PC-9 (cell line): ENCODE measurements around the gene HDAC7. TPM values are rescaled to one million over a fixed set of nuclear protein-coding genes. Genes with fewer than 3 reads are reported as not detected.

ENCODE experiments used
- BruUV-seq: library from RNA; stranded (reverse); fragments of 400-500 nt; replicated peaks from 2 replicates; lab custom pipeline; 2021; lab: Mats Ljungman, UMichigan
- CTCF ChIA-PET: fragments of 300-600 bp; sonication (Branson Sonifier 250); formaldehyde crosslinking; loops from one replicate; lab custom pipeline; 2022; ENCODE audit warnings: antibody characterized with exemption; lab: Charles Lee
- POLR2A ChIA-PET: fragments of 300-600 bp; sonication (Branson Sonifier 250); formaldehyde crosslinking; loops from one replicate; lab custom pipeline; 2022; ENCODE audit warnings: antibody characterized with exemption; ENCODE audit not compliant: unreplicated experiment; lab: Charles Lee
- DNase-seq, 2 experiments: peaks; one replicate each; pipeline versions ENCODE4 v3.0.0 to v3.0.0-alpha.2; 2015 to 2022; ENCODE audit warnings: mixed read lengths in 1 of 2
- H2AFZ ChIP-seq: fragments of 200-600 bp; sonication (generic); 2 replicates; pipeline ENCODE4 v1.8.1; 2017; ENCODE audit warnings: antibody characterized with exemption
- H3F3A ChIP-seq: fragments of 200-600 bp; sonication (generic); 2 replicates; pipeline ENCODE4 v1.8.1; 2017; ENCODE audit warnings: antibody characterized with exemption, mild to moderate bottlenecking, low read depth; ENCODE audit not compliant: insufficient read depth
- H3K27ac ChIP-seq: fragments of 200-600 bp; sonication (generic); 2 replicates; pipeline ENCODE4 v1.6.1; 2016; ENCODE audit warnings: mixed run types
- H3K27me3 ChIP-seq: fragments of 200-600 bp; sonication (generic); 2 replicates; pipeline ENCODE4 v1.6.1; 2016; ENCODE audit warnings: low read depth, mixed run types; ENCODE audit not compliant: insufficient read depth
- H3K36me3 ChIP-seq: fragments of 200-600 bp; sonication (generic); 2 replicates; pipeline ENCODE4 v1.6.1; 2016; ENCODE audit warnings: low read depth, mixed run types
- H3K4me1 ChIP-seq: fragments of 200-600 bp; sonication (generic); replicated peaks from 2 replicates; pipeline ENCODE4 v1.6.1; 2016; ENCODE audit warnings: mixed run types; ENCODE audit not compliant: insufficient read depth
- H3K4me2 ChIP-seq: fragments of 200-600 bp; sonication (generic); 2 replicates; pipeline ENCODE4 v1.6.1; 2017; ENCODE audit warnings: mixed run types
- H3K4me3 ChIP-seq: fragments of 200-600 bp; sonication (generic); 2 replicates; pipeline ENCODE4 v1.6.1; 2016; ENCODE audit warnings: mixed run types
- H3K79me2 ChIP-seq: fragments of 200-600 bp; sonication (generic); 2 replicates; pipeline ENCODE4 v1.6.1; 2017; ENCODE audit warnings: low read depth, mixed run types
- H3K9me2 ChIP-seq: fragments of 200-600 bp; sonication (generic); 2 replicates; pipeline ENCODE4 v1.8.1; 2017; ENCODE audit warnings: mild to moderate bottlenecking; ENCODE audit not compliant: insufficient read depth
- H3K9me3 ChIP-seq: fragments of 200-600 bp; sonication (generic); 2 replicates; pipeline ENCODE4 v1.8.1; 2016; ENCODE audit warnings: low read depth; ENCODE audit not compliant: insufficient read depth
- H4K20me1 ChIP-seq: fragments of 200-600 bp; sonication (generic); 2 replicates; pipeline ENCODE4 v1.8.1; 2017; ENCODE audit not compliant: insufficient read depth
- EZH2 ChIP-seq: fragments of 200-600 bp; sonication (generic); IDR thresholded peaks from 2 replicates; pipeline ENCODE4 v1.8.0; 2017; ENCODE audit warnings: antibody characterized with exemption, low read depth
- intact Hi-C: fragments of 100-400 bp; cut with micrococcal nuclease; formaldehyde crosslinking; loops from one replicate; pipeline ENCODE4 v1.10.0; 2022; ENCODE audit not compliant: unreplicated experiment
- total RNA-seq: library from RNA; stranded (reverse); gene quantifications from 2 replicates; pipeline ENCODE4 v1.2.3, GENCODE V29; 2021
- TF ChIP-seq, protein P1 (sequence below): fragments of 200-600 bp; sonication (generic); conservative IDR thresholded peaks from 2 replicates; pipeline ENCODE4 v1.6.1; 2017; ENCODE audit warnings: mixed run types, antibody characterized with exemption, mild to moderate bottlenecking, moderate library complexity

The HDAC7 gene
- total RNA-seq, 1 experiment from 2014 or later: 106 TPM

DNA sequence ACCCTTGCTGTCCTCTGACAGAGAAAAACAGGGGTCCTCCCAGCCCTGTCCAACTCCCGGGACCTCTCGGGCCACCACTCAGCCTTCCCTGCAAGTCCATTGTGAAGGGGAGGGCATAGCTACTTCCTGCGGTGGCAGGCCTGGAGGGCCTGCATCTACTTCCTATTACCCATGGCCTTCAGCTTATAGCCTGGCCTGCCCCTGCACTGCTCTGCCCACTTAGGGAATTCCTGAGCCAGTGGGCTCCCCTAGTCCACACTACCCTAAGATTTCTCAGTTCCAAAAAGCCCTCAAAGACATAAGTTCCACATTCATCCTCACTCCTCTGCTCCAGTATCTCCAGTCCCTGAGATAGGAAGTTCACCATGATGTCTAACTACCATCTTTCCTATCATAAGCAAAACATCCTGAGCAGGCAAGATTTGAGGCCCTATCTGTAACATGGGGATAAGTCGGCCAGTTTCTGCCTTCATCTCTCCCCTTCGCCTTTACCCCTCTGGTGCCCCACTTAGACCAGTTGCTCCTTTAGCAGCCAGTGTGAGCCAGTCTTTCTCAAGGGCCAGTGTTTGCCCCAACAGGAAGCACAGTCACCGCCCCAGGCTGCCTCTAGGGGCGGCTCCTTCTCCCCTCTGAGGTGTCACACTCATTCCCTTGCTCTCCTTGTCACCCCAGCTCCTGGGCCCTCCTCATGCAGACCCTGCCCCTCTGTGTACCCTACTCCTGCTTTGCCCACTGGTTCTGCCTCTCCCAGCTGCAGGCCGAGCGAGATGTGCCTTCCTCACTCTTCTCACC, 10.9 kb downstream of the HDAC7 start:
- Histone ChIP-seq H3K9me2 (no peaks in the 10 kb centered on the region), H3K27me3 (no peaks in the 10 kb centered on the region), H2AFZ (no peak overlapping the region), H3K36me3 (peaks cover 7% of the 10 kb centered on the region; the same call in 1 of the 2 replicates), H4K20me1 (peaks cover 40% of the 10 kb centered on the region), H3K79me2 (peaks cover 73% of the 10 kb centered on the region), H3K4me3 (no peak overlapping the region), H3K4me2 (no peak overlapping the region), H3K4me1 (peaks cover 21% of the 10 kb centered on the region), H3F3A (peaks cover 13% of the 10 kb centered on the region; the same call in 1 of the 2 replicates), H3K9me3 (no peaks in the 10 kb centered on the region), H3K27ac (no peak overlapping the region)
- BruUV-seq: no TSS peak
- no peak for DNase-seq
- intact Hi-C loops: no loop called here
- POLR2A ChIA-PET: no interaction called here
- TF ChIP-seq EZH2: no peak
- TF ChIP-seq, protein P1, sequence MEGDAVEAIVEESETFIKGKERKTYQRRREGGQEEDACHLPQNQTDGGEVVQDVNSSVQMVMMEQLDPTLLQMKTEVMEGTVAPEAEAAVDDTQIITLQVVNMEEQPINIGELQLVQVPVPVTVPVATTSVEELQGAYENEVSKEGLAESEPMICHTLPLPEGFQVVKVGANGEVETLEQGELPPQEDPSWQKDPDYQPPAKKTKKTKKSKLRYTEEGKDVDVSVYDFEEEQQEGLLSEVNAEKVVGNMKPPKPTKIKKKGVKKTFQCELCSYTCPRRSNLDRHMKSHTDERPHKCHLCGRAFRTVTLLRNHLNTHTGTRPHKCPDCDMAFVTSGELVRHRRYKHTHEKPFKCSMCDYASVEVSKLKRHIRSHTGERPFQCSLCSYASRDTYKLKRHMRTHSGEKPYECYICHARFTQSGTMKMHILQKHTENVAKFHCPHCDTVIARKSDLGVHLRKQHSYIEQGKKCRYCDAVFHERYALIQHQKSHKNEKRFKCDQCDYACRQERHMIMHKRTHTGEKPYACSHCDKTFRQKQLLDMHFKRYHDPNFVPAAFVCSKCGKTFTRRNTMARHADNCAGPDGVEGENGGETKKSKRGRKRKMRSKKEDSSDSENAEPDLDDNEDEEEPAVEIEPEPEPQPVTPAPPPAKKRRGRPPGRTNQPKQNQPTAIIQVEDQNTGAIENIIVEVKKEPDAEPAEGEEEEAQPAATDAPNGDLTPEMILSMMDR: no peak
- CTCF ChIA-PET: interaction anchor here (0.6 kb wide), 2 partner anchors 40 to 238 kb away, joined by 3 read pairs; no protein-coding TSS in a partner anchor

DNA sequence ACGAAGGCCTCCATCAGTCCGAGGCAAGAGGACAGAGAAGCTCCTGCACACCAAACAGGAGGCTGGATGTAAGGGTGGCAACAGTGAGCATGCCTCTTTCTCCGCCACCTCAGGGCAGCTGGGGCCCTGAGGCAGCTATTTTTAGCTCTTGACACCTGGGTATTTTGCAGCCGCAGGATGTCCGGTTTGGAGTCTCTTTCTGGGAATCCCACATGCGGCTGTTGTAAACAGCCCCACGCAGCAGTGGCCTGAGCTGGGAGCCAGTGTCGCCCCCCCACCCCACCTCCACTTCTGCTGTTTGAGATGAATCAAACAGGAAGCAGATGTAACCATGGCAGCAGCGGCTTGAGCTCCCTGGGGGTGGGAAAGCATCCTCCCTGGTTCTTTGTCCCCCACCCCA, 11.7 kb downstream of the HDAC7 start:
- BruUV-seq: no TSS peak
- no peaks in the 10 kb centered on the region for H3K27me3 ChIP-seq
- no peaks in the 10 kb centered on the region for H3K9me3 ChIP-seq
- H2AFZ ChIP-seq: no peak overlapping the region
- no peaks in the 10 kb centered on the region for H3K9me2 ChIP-seq
- H3K4me2 ChIP-seq: no peak overlapping the region
- peaks cover 7% of the 10 kb centered on the region; the same call in 1 of the 2 replicates for H3F3A ChIP-seq
- H3K27ac ChIP-seq: no peak overlapping the region
- TF ChIP-seq, protein P1: no peak
- no peak for TF ChIP-seq EZH2
- H3K4me3 ChIP-seq: no peak overlapping the region
- peaks cover 42% of the 10 kb centered on the region for H4K20me1 ChIP-seq
- DNase-seq: no peak
- intact Hi-C loops: no loop called here
- POLR2A ChIA-PET: interaction anchor here (0.7 kb wide), 1 partner anchor 27 kb away, joined by 4 read pairs; no protein-coding TSS in a partner anchor
- H3K4me1 ChIP-seq: peaks cover 14% of the 10 kb centered on the region
- CTCF ChIA-PET: interaction anchor here (0.6 kb wide), 2 partner anchors 40 to 238 kb away, joined by 3 read pairs; no protein-coding TSS in a partner anchor
- peaks cover 7% of the 10 kb centered on the region; the same call in 1 of the 2 replicates for H3K36me3 ChIP-seq
- peaks cover 71% of the 10 kb centered on the region for H3K79me2 ChIP-seq

DNA sequence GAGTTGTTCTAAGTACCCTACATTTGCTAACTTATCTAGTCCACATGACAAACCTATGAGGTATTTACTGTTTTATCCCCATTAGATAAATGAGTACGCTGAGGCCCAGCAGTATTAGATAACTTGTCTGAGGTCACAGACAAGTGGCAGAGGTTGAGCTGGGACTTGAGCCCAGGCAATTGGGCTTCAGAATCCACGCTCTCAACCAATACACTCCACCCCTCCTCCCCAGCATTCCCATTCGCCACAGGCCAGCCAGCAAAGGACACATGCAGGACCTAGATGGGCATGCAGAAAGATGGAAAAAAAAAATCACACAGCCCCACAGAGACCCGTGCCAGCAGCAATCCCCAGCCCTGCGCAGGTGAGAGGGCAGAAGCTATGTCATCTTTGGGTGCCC, 12.4 kb downstream of the HDAC7 start:
- no peak overlapping the region for H3K4me2 ChIP-seq
- H3K4me3 ChIP-seq: no peak overlapping the region
- ChIA-PET POLR2A (no interaction called here), CTCF (interaction anchor here (0.7 kb wide), 1 partner anchor 102 kb away, joined by 4 read pairs; the partner anchor contains the start of gene RPAP3)
- H4K20me1 ChIP-seq: peaks cover 43% of the 10 kb centered on the region
- H3K9me3 ChIP-seq: no peaks in the 10 kb centered on the region
- H3F3A ChIP-seq: peaks cover 2% of the 10 kb centered on the region; the same call in 1 of the 2 replicates
- H3K27me3 ChIP-seq: no peaks in the 10 kb centered on the region
- peaks cover 7% of the 10 kb centered on the region; the same call in 1 of the 2 replicates for H3K36me3 ChIP-seq
- H3K9me2 ChIP-seq: no peaks in the 10 kb centered on the region
- peaks cover 8% of the 10 kb centered on the region for H3K4me1 ChIP-seq
- intact Hi-C loops: no loop called here
- no peak overlapping the region for H3K27ac ChIP-seq
- TF ChIP-seq, protein P1: no peak
- TF ChIP-seq EZH2: no peak
- DNase-seq: no peak
- no TSS peak for BruUV-seq
- H2AFZ ChIP-seq: no peak overlapping the region
- H3K79me2 ChIP-seq: peaks cover 66% of the 10 kb centered on the region
